ENCODE measurements around the gene CCDC60.

- TF ChIP-seq EZH2 (IDR thresholded peaks at IDR 0.05; ENCODE audit: borderline replicate concordance, low read length), result no peak
- TF ChIP-seq, protein P1, sequence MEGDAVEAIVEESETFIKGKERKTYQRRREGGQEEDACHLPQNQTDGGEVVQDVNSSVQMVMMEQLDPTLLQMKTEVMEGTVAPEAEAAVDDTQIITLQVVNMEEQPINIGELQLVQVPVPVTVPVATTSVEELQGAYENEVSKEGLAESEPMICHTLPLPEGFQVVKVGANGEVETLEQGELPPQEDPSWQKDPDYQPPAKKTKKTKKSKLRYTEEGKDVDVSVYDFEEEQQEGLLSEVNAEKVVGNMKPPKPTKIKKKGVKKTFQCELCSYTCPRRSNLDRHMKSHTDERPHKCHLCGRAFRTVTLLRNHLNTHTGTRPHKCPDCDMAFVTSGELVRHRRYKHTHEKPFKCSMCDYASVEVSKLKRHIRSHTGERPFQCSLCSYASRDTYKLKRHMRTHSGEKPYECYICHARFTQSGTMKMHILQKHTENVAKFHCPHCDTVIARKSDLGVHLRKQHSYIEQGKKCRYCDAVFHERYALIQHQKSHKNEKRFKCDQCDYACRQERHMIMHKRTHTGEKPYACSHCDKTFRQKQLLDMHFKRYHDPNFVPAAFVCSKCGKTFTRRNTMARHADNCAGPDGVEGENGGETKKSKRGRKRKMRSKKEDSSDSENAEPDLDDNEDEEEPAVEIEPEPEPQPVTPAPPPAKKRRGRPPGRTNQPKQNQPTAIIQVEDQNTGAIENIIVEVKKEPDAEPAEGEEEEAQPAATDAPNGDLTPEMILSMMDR (conservative IDR thresholded peaks at IDR 0.05 in 1 of 2, IDR thresholded peaks at IDR 0.05 in 1 of 2; ENCODE audit: extremely low read depth in 1 of 2, insufficient read depth in 1 of 2, low read depth in 1 of 2, low read length in 2 of 2), result no peak
Observed at GRCh38 chr12:119373666-119374065, 39.1 kb downstream of the CCDC60 start.

Measured in mammary epithelial cell (primary cell).